ENCODE measurements around the gene IRF2.

IRF2 gene

GRCh38 chr4:184357165-184357564 is 117.2 kb downstream of the IRF2 start:
- TF ChIP-seq, protein P1, sequence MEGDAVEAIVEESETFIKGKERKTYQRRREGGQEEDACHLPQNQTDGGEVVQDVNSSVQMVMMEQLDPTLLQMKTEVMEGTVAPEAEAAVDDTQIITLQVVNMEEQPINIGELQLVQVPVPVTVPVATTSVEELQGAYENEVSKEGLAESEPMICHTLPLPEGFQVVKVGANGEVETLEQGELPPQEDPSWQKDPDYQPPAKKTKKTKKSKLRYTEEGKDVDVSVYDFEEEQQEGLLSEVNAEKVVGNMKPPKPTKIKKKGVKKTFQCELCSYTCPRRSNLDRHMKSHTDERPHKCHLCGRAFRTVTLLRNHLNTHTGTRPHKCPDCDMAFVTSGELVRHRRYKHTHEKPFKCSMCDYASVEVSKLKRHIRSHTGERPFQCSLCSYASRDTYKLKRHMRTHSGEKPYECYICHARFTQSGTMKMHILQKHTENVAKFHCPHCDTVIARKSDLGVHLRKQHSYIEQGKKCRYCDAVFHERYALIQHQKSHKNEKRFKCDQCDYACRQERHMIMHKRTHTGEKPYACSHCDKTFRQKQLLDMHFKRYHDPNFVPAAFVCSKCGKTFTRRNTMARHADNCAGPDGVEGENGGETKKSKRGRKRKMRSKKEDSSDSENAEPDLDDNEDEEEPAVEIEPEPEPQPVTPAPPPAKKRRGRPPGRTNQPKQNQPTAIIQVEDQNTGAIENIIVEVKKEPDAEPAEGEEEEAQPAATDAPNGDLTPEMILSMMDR (IDR thresholded peaks at IDR 0.05; ENCODE audit: insufficient read depth, missing control alignments), result no peak
- DNase-seq (ENCODE audit: insufficient read length, low spot score) (no peak), FAIRE-seq (no peak)

DNA sequence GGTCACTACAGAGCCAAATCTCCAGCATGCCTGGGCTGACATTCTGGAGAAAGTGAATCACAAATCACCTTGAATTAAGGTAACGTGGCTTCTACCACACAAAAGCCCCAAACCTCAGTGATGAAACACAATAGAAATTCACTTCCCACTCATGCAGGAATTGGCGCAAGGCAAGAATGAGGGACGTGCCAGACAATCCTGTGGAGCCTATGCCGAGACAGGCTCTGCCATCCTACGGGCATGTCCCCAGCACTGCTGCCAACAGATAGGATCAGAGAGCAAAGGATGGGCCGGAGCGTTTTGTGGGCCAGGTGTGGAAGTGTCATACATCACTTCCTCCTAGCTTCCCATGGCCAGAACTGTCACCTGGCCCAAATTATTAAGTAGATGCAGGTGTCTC is 118.0 kb downstream of the IRF2 start:
- FAIRE-seq (no peak), DNase-seq (ENCODE audit: insufficient read length, low spot score) (no peak)
- TF ChIP-seq, protein P1 (IDR thresholded peaks at IDR 0.05; ENCODE audit: insufficient read depth, missing control alignments), result no peak

- TF ChIP-seq, protein P1 (IDR thresholded peaks at IDR 0.05; ENCODE audit: insufficient read depth, missing control alignments), result no peak
- DNase-seq (ENCODE audit: insufficient read length, low spot score), result no peak
- no peak for FAIRE-seq
Observed at GRCh38 chr4:184355857-184356256, 118.5 kb downstream of the IRF2 start.

DNA sequence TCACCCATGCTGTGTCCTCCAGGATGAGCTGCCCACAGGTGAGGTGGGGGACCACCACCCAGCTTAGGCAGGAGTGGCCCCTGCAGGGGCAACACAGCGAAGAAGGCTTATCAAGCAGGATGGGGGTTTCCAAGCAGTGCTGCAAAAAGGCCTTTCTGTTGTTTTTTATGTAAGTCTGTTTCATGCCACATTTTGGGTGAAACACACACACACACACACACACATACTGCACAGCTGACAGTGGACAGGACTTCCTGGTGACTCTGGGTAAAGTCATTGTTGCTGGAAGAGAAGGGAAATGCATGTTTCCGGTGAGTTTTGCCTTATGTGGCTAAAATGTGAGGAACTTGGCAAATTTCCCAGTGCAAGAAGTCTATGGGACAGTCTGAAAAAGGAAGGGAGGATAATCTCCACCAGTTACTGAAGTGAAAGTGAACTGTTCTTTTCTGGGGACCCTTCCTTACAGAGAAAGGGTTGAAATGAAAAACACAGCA is 119.2 kb downstream of the IRF2 start:
- no peak for FAIRE-seq
- no peak for DNase-seq (ENCODE audit: insufficient read length, low spot score)
- TF ChIP-seq, protein P1 (IDR thresholded peaks at IDR 0.05; ENCODE audit: insufficient read depth, missing control alignments), result no peak

GRCh38 chr4:184352891-184353290 is 121.5 kb downstream of the IRF2 start:
- FAIRE-seq, result no peak
- no peak for DNase-seq (ENCODE audit: insufficient read length, low spot score)
- TF ChIP-seq, protein P1 (IDR thresholded peaks at IDR 0.05; ENCODE audit: insufficient read depth, missing control alignments), result no peak

GRCh38 chr4:184351560-184352451 is 122.5 kb downstream of the IRF2 start:
- no peak for DNase-seq (ENCODE audit: insufficient read length, low spot score)
- TF ChIP-seq, protein P1 (IDR thresholded peaks at IDR 0.05; ENCODE audit: insufficient read depth, missing control alignments), result no peak
- no peak for FAIRE-seq

DNA sequence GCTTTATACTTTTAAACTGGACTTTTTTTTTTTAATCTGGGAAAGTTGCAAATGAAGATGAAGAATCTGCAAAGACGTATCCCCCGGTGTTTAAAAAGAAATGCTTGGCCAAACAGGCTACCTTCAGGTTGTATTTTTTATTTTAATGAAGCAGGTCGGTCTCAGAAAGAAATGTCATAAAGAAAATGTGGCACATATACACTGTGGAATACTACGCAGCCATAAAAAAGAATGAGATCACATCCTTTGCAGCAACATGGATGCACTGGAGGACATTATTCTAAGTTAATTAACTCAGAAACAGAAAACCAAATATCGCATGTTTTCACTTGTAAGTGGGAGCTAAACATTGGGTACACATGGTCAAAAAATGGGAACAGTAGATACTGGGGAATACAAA is 123.4 kb downstream of the IRF2 start:
- TF ChIP-seq, protein P1 (IDR thresholded peaks at IDR 0.05; ENCODE audit: insufficient read depth, missing control alignments), result no peak
- FAIRE-seq (no peak), DNase-seq (ENCODE audit: insufficient read length, low spot score) (no peak)
